Ishikawa (cell line): ENCODE results near the gene UROD.

Experiments used
- CREB1 ChIP-seq: IDR thresholded peaks from 2 replicates; pipeline ENCODE4 v1.6.1; 2012; ENCODE audit warnings: low read depth
- EP300 ChIP-seq: IDR thresholded peaks from 2 replicates; pipeline ENCODE4 v1.6.1; 2012; ENCODE audit warnings: borderline replicate concordance
- FOXM1 ChIP-seq: IDR thresholded peaks from 2 replicates; pipeline ENCODE4 v1.6.1; 2012; ENCODE audit warnings: low read depth, borderline replicate concordance
- MAX ChIP-seq: IDR thresholded peaks from 2 replicates; pipeline ENCODE4 v1.6.1; 2012
- RAD21 ChIP-seq: IDR thresholded peaks from 2 replicates; pipeline ENCODE4 v1.6.1; 2012; ENCODE audit warnings: low read depth
- REST ChIP-seq: IDR thresholded peaks from 2 replicates; pipeline ENCODE4 v1.6.1; 2012; ENCODE audit warnings: low read depth, mild to moderate bottlenecking
- TAF1 ChIP-seq: IDR thresholded peaks from 2 replicates; pipeline ENCODE4 v1.6.1; 2012; ENCODE audit warnings: low read depth, mild to moderate bottlenecking
- TCF12 ChIP-seq: IDR thresholded peaks from 2 replicates; pipeline ENCODE4 v1.6.1; 2012; ENCODE audit warnings: low read depth
- TEAD4 ChIP-seq: IDR thresholded peaks from 2 replicates; pipeline ENCODE4 v1.6.1; 2012
- YY1 ChIP-seq: IDR thresholded peaks from 2 replicates; pipeline ENCODE4 v1.6.1; 2012; ENCODE audit warnings: low read depth
- ZBTB7A ChIP-seq: IDR thresholded peaks from 2 replicates; pipeline ENCODE4 v1.6.1; 2012; ENCODE audit warnings: low read depth

GRCh38 chr1:45002650-45003645, 9.1 kb upstream of the UROD start:
- TF ChIP-seq TAF1 (no peak), RAD21 (no peak), EP300 (no peak), MAX (no peak), CREB1 (no peak), TEAD4 (no peak), YY1 (no peak), FOXM1 (no peak), ZBTB7A (no peak), REST (no peak), TCF12 (no peak)
